Astrocyte (in vitro differentiated cells and primary cell): ENCODE results near the gene ETV6. TPM values are rescaled to one million over a fixed set of nuclear protein-coding genes. Genes with fewer than 3 reads are reported as not detected.
"Not testable (repeated sequence)": the region's sequence is repeated elsewhere in the genome, so short reads cannot be mapped to it uniquely, and the experiment has no call there.

Experiments
- DNase-seq: peaks from one replicate; pipeline ENCODE4 v3.0.0-alpha.2; 2010; ENCODE audit warnings: low read depth
- FAIRE-seq: peaks from 2 replicates; lab custom pipeline; 2011; peaks lifted over from hg19 to GRCh38; lab: Jason Lieb, UNC
- H2AFZ ChIP-seq: 2 replicates; pipeline ENCODE4 v1.6.0; 2012; ENCODE audit warnings: low read depth, low read length, inconsistent platforms
- H3K27ac ChIP-seq: 2 replicates; pipeline ENCODE4 v1.5.1; 2011; ENCODE audit warnings: low read depth, low read length, inconsistent platforms
- H3K27me3 ChIP-seq: 2 replicates; pipeline ENCODE4 v1.6.0; 2011; ENCODE audit warnings: low read length, inconsistent platforms; ENCODE audit not compliant: insufficient read depth
- H3K36me3 ChIP-seq: 2 replicates; pipeline ENCODE4 v1.5.1; 2011; ENCODE audit warnings: low read length, inconsistent platforms; ENCODE audit not compliant: insufficient read depth
- H3K4me1 ChIP-seq: 2 replicates; pipeline ENCODE4 v1.5.1; 2011; ENCODE audit warnings: low read length, inconsistent platforms; ENCODE audit not compliant: insufficient read depth
- H3K4me2 ChIP-seq: 2 replicates; pipeline ENCODE4 v1.6.0; 2012; ENCODE audit warnings: low read length, inconsistent platforms
- H3K4me3 ChIP-seq: 2 replicates; pipeline ENCODE4 v1.5.1; 2011; ENCODE audit warnings: low read depth, mild to moderate bottlenecking, low read length, inconsistent platforms; ENCODE audit not compliant: insufficient read depth
- H3K79me2 ChIP-seq: 2 replicates; pipeline ENCODE4 v1.6.0; 2012; ENCODE audit warnings: mild to moderate bottlenecking, low read length, inconsistent platforms; ENCODE audit not compliant: insufficient read depth
- H3K9ac ChIP-seq: 2 replicates; pipeline ENCODE4 v1.6.0; 2012; ENCODE audit warnings: mild to moderate bottlenecking, low read length, inconsistent platforms
- H3K9me3 ChIP-seq: 2 replicates; pipeline ENCODE4 v1.5.1; 2012; ENCODE audit warnings: low read depth, mild to moderate bottlenecking, low read length, inconsistent platforms; ENCODE audit not compliant: insufficient read depth
- H4K20me1 ChIP-seq: 2 replicates; pipeline ENCODE4 v1.6.0; 2012; ENCODE audit warnings: low read length, inconsistent platforms; ENCODE audit not compliant: insufficient read depth
- H3K27ac Mint-ChIP-seq: one replicate; pipeline ENCODE4 v1.8.0; 2021; ENCODE audit warnings: mild to moderate bottlenecking, mixed read lengths; ENCODE audit not compliant: unreplicated experiment
- H3K27me3 Mint-ChIP-seq: one replicate; pipeline ENCODE4 v1.8.0; 2021; ENCODE audit warnings: low read depth, mixed read lengths; ENCODE audit not compliant: unreplicated experiment
- H3K36me3 Mint-ChIP-seq: one replicate; pipeline ENCODE4 v1.8.0; 2021; ENCODE audit warnings: low read depth, mixed read lengths; ENCODE audit not compliant: unreplicated experiment
- H3K4me1 Mint-ChIP-seq: one replicate; pipeline ENCODE4 v1.8.0; 2021; ENCODE audit warnings: low read depth, mixed read lengths; ENCODE audit not compliant: unreplicated experiment
- H3K4me3 Mint-ChIP-seq: one replicate; pipeline ENCODE4 v1.8.0; 2021; ENCODE audit warnings: mild to moderate bottlenecking, moderate library complexity, mixed read lengths; ENCODE audit not compliant: unreplicated experiment
- H3K9me3 Mint-ChIP-seq: one replicate; pipeline ENCODE4 v1.8.0; 2021; ENCODE audit warnings: mild to moderate bottlenecking, mixed read lengths; ENCODE audit not compliant: unreplicated experiment
- EZH2 ChIP-seq: IDR thresholded peaks from 2 replicates; pipeline ENCODE4 v1.6.1; 2012; ENCODE audit warnings: mild to moderate bottlenecking, low read length, inconsistent platforms; ENCODE audit not compliant: insufficient read depth
- total RNA-seq: library from RNA; stranded (reverse); gene quantifications from 2 replicates; pipeline ENCODE4 v1.2.1, GENCODE V29; 2021
- TF ChIP-seq, protein P1 (sequence below): IDR thresholded peaks from 2 replicates; pipeline ENCODE4 v1.5.1; 2011; ENCODE audit warnings: low read depth, mild to moderate bottlenecking, inconsistent platforms, low read length, moderate library complexity; ENCODE audit not compliant: insufficient read depth

Gene ETV6
- total RNA-seq, 1 donor from 2014 or later, result 41.2 TPM

GRCh38 chr12:11906286-11906935 lies 256.9 kb downstream of the ETV6 start:
- H3K27ac Mint-ChIP-seq, result peak overlapping the region; percentile 14
- peaks cover 2% of the 10 kb centered on the region for H3K36me3 Mint-ChIP-seq
- no peaks in the 10 kb centered on the region for H4K20me1 ChIP-seq
- peak overlapping the region; percentile 36 for H2AFZ ChIP-seq
- peak; percentile 83 for DNase-seq
- no peaks in the 10 kb centered on the region for H3K79me2 ChIP-seq
- peak overlapping the region; percentile 8 for H3K9ac ChIP-seq
- H3K27me3 Mint-ChIP-seq, result peaks cover 2% of the 10 kb centered on the region
- H3K4me1 Mint-ChIP-seq, result peaks cover 13% of the 10 kb centered on the region
- H3K9me3 ChIP-seq, result no peaks in the 10 kb centered on the region
- H3K4me2 ChIP-seq, result peak overlapping the region; percentile 59
- peaks cover 8% of the 10 kb centered on the region for H3K9me3 Mint-ChIP-seq
- H3K4me3 ChIP-seq, result no peak overlapping the region
- H3K36me3 ChIP-seq, result no peaks in the 10 kb centered on the region
- H3K27me3 ChIP-seq, result no peaks in the 10 kb centered on the region
- peaks cover 6% of the 10 kb centered on the region for H3K4me1 ChIP-seq
- peak overlapping the region; percentile 3 for H3K27ac ChIP-seq
- FAIRE-seq, result peak; percentile 68
- H3K4me3 Mint-ChIP-seq, result no peak overlapping the region
- TF ChIP-seq, protein P1, sequence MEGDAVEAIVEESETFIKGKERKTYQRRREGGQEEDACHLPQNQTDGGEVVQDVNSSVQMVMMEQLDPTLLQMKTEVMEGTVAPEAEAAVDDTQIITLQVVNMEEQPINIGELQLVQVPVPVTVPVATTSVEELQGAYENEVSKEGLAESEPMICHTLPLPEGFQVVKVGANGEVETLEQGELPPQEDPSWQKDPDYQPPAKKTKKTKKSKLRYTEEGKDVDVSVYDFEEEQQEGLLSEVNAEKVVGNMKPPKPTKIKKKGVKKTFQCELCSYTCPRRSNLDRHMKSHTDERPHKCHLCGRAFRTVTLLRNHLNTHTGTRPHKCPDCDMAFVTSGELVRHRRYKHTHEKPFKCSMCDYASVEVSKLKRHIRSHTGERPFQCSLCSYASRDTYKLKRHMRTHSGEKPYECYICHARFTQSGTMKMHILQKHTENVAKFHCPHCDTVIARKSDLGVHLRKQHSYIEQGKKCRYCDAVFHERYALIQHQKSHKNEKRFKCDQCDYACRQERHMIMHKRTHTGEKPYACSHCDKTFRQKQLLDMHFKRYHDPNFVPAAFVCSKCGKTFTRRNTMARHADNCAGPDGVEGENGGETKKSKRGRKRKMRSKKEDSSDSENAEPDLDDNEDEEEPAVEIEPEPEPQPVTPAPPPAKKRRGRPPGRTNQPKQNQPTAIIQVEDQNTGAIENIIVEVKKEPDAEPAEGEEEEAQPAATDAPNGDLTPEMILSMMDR, result no peak
- no peak for TF ChIP-seq EZH2

- no peak overlapping the region for H2AFZ ChIP-seq
- H3K9me3 ChIP-seq, result no peaks in the 10 kb centered on the region
- Mint-ChIP-seq H3K36me3 (peaks cover 2% of the 10 kb centered on the region), H3K9me3 (peaks cover 12% of the 10 kb centered on the region), H3K27me3 (peaks cover 2% of the 10 kb centered on the region), H3K4me1 (peaks cover 13% of the 10 kb centered on the region), H3K27ac (no peak overlapping the region), H3K4me3 (no peak overlapping the region)
- no peaks in the 10 kb centered on the region for H3K79me2 ChIP-seq
- H3K27ac ChIP-seq, result no peak overlapping the region
- no peaks in the 10 kb centered on the region for H3K36me3 ChIP-seq
- no peak overlapping the region for H3K9ac ChIP-seq
- no peaks in the 10 kb centered on the region for H4K20me1 ChIP-seq
- H3K27me3 ChIP-seq, result no peaks in the 10 kb centered on the region
- FAIRE-seq (no peak), DNase-seq (no peak)
- no peak overlapping the region for H3K4me3 ChIP-seq
- TF ChIP-seq, protein P1, result no peak
- no peak for TF ChIP-seq EZH2
- H3K4me2 ChIP-seq, result no peak overlapping the region
- H3K4me1 ChIP-seq, result peaks cover 6% of the 10 kb centered on the region
Measured at GRCh38 chr12:11907625-11908024, 258.2 kb downstream of the ETV6 start.

GRCh38 chr12:11909406-11909805 lies 259.9 kb downstream of the ETV6 start:
- not testable (repeated sequence) for H3K4me3 ChIP-seq, H3K27me3 Mint-ChIP-seq, H4K20me1 ChIP-seq, H3K27ac ChIP-seq, H2AFZ ChIP-seq, H3K36me3 ChIP-seq, H3K79me2 ChIP-seq, H3K4me2 ChIP-seq, DNase-seq, H3K27me3 ChIP-seq, H3K27ac Mint-ChIP-seq, H3K4me3 Mint-ChIP-seq, H3K36me3 Mint-ChIP-seq, H3K9me3 ChIP-seq, H3K9ac ChIP-seq, FAIRE-seq, H3K4me1 ChIP-seq
- peaks cover 12% of the 10 kb centered on the region for H3K9me3 Mint-ChIP-seq
- peaks cover 13% of the 10 kb centered on the region for H3K4me1 Mint-ChIP-seq
